CD4-positive, alpha-beta T cell (primary cell): ENCODE data around the gene KRTAP4-9. TPM values are rescaled to one million over a fixed set of nuclear protein-coding genes. Genes with fewer than 3 reads are reported as not detected.
"Not testable (repeated sequence)": the region's sequence is repeated elsewhere in the genome, so short reads cannot be mapped to it uniquely, and the experiment has no call there.

Source experiments
- ATAC-seq: fragments of 200-7000 bp; cut with Tn5 transposase; one replicate; pipeline ENCODE4 v1.10.0; 2022; ENCODE audit warnings: mild to moderate bottlenecking; ENCODE audit not compliant: poor library complexity
- CTCF ChIA-PET: fragments of 350-600 bp; sonication (Branson Sonifier 250); formaldehyde crosslinking; loops from one replicate; lab custom pipeline; 2021; ENCODE audit warnings: antibody characterized with exemption, inconsistent platforms; lab: Charles Lee
- POLR2A ChIA-PET: fragments of 350-600 bp; sonication (Branson Sonifier 250); formaldehyde crosslinking; loops from one replicate; lab custom pipeline; 2021; ENCODE audit warnings: antibody characterized with exemption, inconsistent platforms; lab: Charles Lee
- DNase-seq, 14 experiments: peaks; one replicate each; pipeline ENCODE4 v3.0.0-alpha.2; 2013 to 2020; ENCODE audit warnings: mixed read lengths in 2 of 14
- H3K27ac ChIP-seq, 2 donors: one replicate each; pipeline versions ENCODE4 v1.5.1 to v1.7.0; 2013; ENCODE audit warnings: low read length in 2 of 2, low read depth in 1 of 2, mild to moderate bottlenecking in 1 of 2
- H3K27me3 ChIP-seq, 2 experiments: 1 replicate in 1 of 2; 2 replicates in 1 of 2; pipeline versions ENCODE4 v1.6.1 to v1.7.0; 2013; ENCODE audit warnings: low read length in 2 of 2, control low read depth in 1 of 2, mild to moderate bottlenecking in 1 of 2, moderate library complexity in 1 of 2; ENCODE audit not compliant: insufficient read depth in 2 of 2, control insufficient read depth in 1 of 2
- H3K36me3 ChIP-seq: one replicate; pipeline ENCODE4 v1.6.1; 2013; ENCODE audit warnings: low read length, control low read depth; ENCODE audit not compliant: insufficient read depth
- H3K4me1 ChIP-seq: one replicate; pipeline ENCODE4 v1.6.1; 2013; ENCODE audit warnings: low read length, control low read depth; ENCODE audit not compliant: insufficient read depth
- H3K4me3 ChIP-seq: one replicate; pipeline ENCODE4 v1.5.1; 2013; ENCODE audit warnings: mild to moderate bottlenecking, low read length, moderate library complexity
- H3K9me3 ChIP-seq, 2 experiments: 1 replicate in 1 of 2; 2 replicates in 1 of 2; pipeline versions ENCODE4 v1.6.1 to v1.7.0; 2013; ENCODE audit warnings: low read length in 2 of 2, mild to moderate bottlenecking in 2 of 2, control low read depth in 1 of 2, moderate library complexity in 1 of 2; ENCODE audit not compliant: control insufficient read depth in 1 of 2, insufficient read depth in 1 of 2
- H3K27ac Mint-ChIP-seq: one replicate; pipeline ENCODE4 v1.8.0; 2020; ENCODE audit warnings: mixed read lengths
- H3K27me3 Mint-ChIP-seq: one replicate; pipeline ENCODE4 v1.8.0; 2021; ENCODE audit warnings: mixed read lengths
- H3K36me3 Mint-ChIP-seq: one replicate; pipeline ENCODE4 v1.8.0; 2021; ENCODE audit warnings: low read depth, mixed read lengths
- H3K4me1 Mint-ChIP-seq: one replicate; pipeline ENCODE4 v1.8.0; 2021; ENCODE audit warnings: low read depth, mixed read lengths
- H3K4me3 Mint-ChIP-seq: one replicate; pipeline ENCODE4 v1.8.0; 2020; ENCODE audit warnings: mild to moderate bottlenecking, mixed read lengths
- H3K9me3 Mint-ChIP-seq: one replicate; pipeline ENCODE4 v1.8.0; 2020; ENCODE audit warnings: mixed read lengths
- intact Hi-C, 2 experiments: fragments of 100-400 bp; cut with DNase I in 1 of 2; cut with micrococcal nuclease in 1 of 2; formaldehyde crosslinking; loops; one replicate each; pipeline versions ENCODE4 v1.15.1 to v1.9.0; 2023 to 2025; cut with DNase I, micrococcal nuclease
- total RNA-seq, 174 experiments: library from RNA in 2 of 174; stranded (reverse) in 2 of 174; gene quantifications; one replicate each; pipeline ENCODE4 v1.2.3 and lab custom pipeline; 2021 to 2026
- TF ChIP-seq, protein P1 (sequence below): fragments of 200-600 bp; IDR thresholded peaks from one replicate; pipeline ENCODE4 v1.8.0; 2022; ENCODE audit warnings: antibody characterized with exemption, mild to moderate bottlenecking

KRTAP4-9 gene
- total RNA-seq, 2 experiments from 2014 or later = not detected

DNA sequence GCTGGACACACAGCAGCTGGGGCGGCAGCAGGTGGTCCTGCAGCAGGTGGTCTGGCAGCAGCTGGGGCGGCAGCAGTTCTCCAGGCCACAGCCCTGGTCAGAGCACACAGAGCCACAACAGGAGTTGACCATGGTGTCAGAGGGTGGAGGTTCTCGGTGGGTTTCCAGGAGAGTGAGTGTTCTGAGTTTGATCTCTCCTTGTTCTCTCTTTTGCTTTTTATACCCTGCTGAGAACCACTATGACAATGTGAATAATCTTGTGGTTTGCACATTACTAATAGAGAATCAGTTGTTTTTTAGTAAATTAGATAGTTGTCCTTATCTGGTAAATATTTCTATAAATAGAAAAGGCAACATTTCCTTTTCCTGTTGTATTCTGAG, 18.8 kb downstream of the KRTAP4-9 start, which contains the start of gene KRTAP4-12:
KRTAP4-12 (minus strand) TSS at position 192 of the 381 bp plus-strand sequence; CDS start at position 132, 60 bp downstream.
- H3K36me3 ChIP-seq, H3K4me3 ChIP-seq, H3K9me3 ChIP-seq, ATAC-seq, CTCF ChIA-PET, H3K27ac ChIP-seq, H3K36me3 Mint-ChIP-seq, H3K27me3 Mint-ChIP-seq, H3K27me3 ChIP-seq, H3K9me3 Mint-ChIP-seq, DNase-seq: not testable (repeated sequence)
- peak within 1 kb of the TSS; percentile 57 for H3K27ac Mint-ChIP-seq
- POLR2A ChIA-PET = interaction anchor here (1.0 to 1.2 kb wide), 2 partner anchors 27 to 183 kb away, joined by 3 read pairs; no protein-coding TSS in a partner anchor
- peak within 1 kb of the TSS; percentile 76 for H3K4me3 Mint-ChIP-seq
- H3K4me1 ChIP-seq = peaks cover 25% of the 10 kb centered on the region
- H3K4me1 Mint-ChIP-seq = peaks cover 75% of the 10 kb centered on the region
- intact Hi-C loops = loop anchor here (5.0 kb wide), 4 partner anchors 183 to 538 kb away; partner anchors contain the start of gene KRTAP16-1 (in 1 of the 2)

DNA sequence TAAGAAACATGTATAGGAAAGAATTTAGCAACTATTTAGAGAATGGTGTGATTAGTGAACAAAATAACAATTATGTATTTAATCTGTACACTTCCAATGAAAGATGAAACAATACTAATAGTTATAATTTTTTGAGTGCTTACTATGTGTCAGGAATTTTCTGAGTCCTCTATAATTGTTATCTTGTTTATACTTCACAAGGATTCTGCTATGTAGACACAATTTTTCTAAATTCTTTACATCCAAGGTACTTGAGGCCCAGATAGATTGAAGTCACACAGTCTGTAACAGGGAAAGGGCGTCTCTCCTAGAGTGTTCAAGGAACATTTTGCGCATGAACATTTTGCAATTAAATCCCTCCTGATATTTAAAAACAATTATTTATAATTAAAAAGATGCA, 19.9 kb downstream of the KRTAP4-9 start:
- TF ChIP-seq, protein P1, sequence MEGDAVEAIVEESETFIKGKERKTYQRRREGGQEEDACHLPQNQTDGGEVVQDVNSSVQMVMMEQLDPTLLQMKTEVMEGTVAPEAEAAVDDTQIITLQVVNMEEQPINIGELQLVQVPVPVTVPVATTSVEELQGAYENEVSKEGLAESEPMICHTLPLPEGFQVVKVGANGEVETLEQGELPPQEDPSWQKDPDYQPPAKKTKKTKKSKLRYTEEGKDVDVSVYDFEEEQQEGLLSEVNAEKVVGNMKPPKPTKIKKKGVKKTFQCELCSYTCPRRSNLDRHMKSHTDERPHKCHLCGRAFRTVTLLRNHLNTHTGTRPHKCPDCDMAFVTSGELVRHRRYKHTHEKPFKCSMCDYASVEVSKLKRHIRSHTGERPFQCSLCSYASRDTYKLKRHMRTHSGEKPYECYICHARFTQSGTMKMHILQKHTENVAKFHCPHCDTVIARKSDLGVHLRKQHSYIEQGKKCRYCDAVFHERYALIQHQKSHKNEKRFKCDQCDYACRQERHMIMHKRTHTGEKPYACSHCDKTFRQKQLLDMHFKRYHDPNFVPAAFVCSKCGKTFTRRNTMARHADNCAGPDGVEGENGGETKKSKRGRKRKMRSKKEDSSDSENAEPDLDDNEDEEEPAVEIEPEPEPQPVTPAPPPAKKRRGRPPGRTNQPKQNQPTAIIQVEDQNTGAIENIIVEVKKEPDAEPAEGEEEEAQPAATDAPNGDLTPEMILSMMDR = no peak
- Mint-ChIP-seq H3K9me3 (no peaks in the 10 kb centered on the region), H3K4me1 (peaks cover 79% of the 10 kb centered on the region), H3K4me3 (no peak overlapping the region), H3K27me3 (no peaks in the 10 kb centered on the region), H3K36me3 (no peaks in the 10 kb centered on the region), H3K27ac (no peak overlapping the region)
- no peaks in the 10 kb centered on the region for H3K27me3 ChIP-seq
- no peak for ATAC-seq
- ChIA-PET POLR2A (interaction anchor here (1.0 to 1.2 kb wide), 2 partner anchors 26 to 182 kb away, joined by 3 read pairs; no protein-coding TSS in a partner anchor), CTCF (no interaction called here)
- H3K36me3 ChIP-seq = no peaks in the 10 kb centered on the region
- H3K4me1 ChIP-seq = peaks cover 25% of the 10 kb centered on the region
- intact Hi-C loops = no loop called here
- DNase-seq = no peak
- H3K4me3 ChIP-seq = no peak overlapping the region
- no peaks in the 10 kb centered on the region for H3K9me3 ChIP-seq
- no peak overlapping the region for H3K27ac ChIP-seq

DNA sequence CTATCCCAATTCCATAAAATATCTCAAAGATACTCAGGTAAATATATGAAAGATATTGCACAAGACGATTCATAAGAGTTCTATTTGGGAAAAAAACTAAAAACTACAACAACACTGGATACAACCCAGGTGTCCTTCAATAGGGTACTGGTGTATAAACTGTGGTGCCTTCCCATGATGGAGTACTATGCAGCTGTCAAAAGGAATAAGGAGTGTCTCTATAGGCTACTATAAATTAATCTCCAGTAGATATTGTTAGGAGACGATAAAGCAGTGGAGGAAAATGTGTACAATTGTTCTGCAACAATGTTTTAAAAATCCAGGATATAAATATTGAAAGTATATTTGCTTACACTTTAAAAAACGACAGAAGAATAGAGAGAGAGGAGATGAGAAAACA, 21.2 kb downstream of the KRTAP4-9 start:
- H3K27ac Mint-ChIP-seq = no peak overlapping the region
- DNase-seq (no peak), ATAC-seq (no peak)
- Histone ChIP-seq H3K4me1 (peaks cover 21% of the 10 kb centered on the region), H3K27ac (no peak overlapping the region), H3K4me3 (no peak overlapping the region), H3K36me3 (no peaks in the 10 kb centered on the region), H3K9me3 (no peaks in the 10 kb centered on the region), H3K27me3 (no peaks in the 10 kb centered on the region)
- H3K4me1 Mint-ChIP-seq = peaks cover 75% of the 10 kb centered on the region
- TF ChIP-seq, protein P1 = no peak
- H3K4me3 Mint-ChIP-seq = peak overlapping the region; percentile 36
- H3K36me3 Mint-ChIP-seq = no peaks in the 10 kb centered on the region
- CTCF ChIA-PET = no interaction called here
- intact Hi-C loops = no loop called here
- POLR2A ChIA-PET = interaction anchor here (0.6 to 1.0 kb wide), 4 partner anchors 15 to 476 kb away, joined by 3 to 9 read pairs (median 3); no protein-coding TSS in a partner anchor
- no peaks in the 10 kb centered on the region for H3K27me3 Mint-ChIP-seq
- no peaks in the 10 kb centered on the region for H3K9me3 Mint-ChIP-seq

DNA sequence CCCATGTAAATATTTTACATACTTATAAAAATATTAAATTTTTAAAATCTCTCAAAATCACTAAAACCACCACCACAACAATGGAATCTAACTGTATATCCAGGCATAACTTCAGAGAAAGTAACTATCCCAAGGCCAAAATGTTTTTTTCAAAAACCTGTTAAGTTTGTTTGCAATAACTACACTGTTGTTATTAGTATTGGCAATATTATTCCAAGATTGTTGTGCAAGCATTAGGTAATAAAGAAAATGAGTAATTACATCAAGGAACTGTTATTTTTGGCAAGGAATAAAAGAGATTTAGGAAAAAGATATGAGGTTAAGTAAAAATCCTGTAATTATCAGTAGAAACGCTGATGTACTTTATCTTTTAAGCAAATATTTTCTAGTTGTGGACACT, 22.2 kb downstream of the KRTAP4-9 start:
- DNase-seq (no peak), ATAC-seq (no peak)
- H3K27me3 Mint-ChIP-seq = no peaks in the 10 kb centered on the region
- H3K4me1 Mint-ChIP-seq = peaks cover 79% of the 10 kb centered on the region
- H3K4me3 ChIP-seq = no peak overlapping the region
- TF ChIP-seq, protein P1 = no peak
- H3K36me3 Mint-ChIP-seq = no peaks in the 10 kb centered on the region
- H3K4me3 Mint-ChIP-seq = no peak overlapping the region
- H3K4me1 ChIP-seq = peaks cover 21% of the 10 kb centered on the region
- no peak overlapping the region for H3K27ac ChIP-seq
- no peaks in the 10 kb centered on the region for H3K9me3 ChIP-seq
- ChIA-PET POLR2A (no interaction called here), CTCF (no interaction called here)
- H3K27ac Mint-ChIP-seq = no peak overlapping the region
- intact Hi-C loops = no loop called here
- no peaks in the 10 kb centered on the region for H3K27me3 ChIP-seq
- H3K9me3 Mint-ChIP-seq = no peaks in the 10 kb centered on the region
- H3K36me3 ChIP-seq = no peaks in the 10 kb centered on the region
